PC-3 (cell line): ENCODE measurements around the gene ARMC5.

ENCODE experiments used
- EZH2 ChIP-seq: fragments of 300-600 bp; sonication (generic); IDR thresholded peaks from one replicate; pipeline ENCODE4 v1.6.1; 2017; ENCODE audit warnings: antibody characterized with exemption, mild to moderate bottlenecking, low read length; ENCODE audit not compliant: unreplicated experiment
- TF ChIP-seq, protein P1 (sequence below): fragments of 300-600 bp; sonication (generic); conservative IDR thresholded peaks from 2 replicates; pipeline ENCODE4 v1.5.1; 2017; ENCODE audit warnings: antibody characterized with exemption, low read depth, mild to moderate bottlenecking, low read length

DNA sequence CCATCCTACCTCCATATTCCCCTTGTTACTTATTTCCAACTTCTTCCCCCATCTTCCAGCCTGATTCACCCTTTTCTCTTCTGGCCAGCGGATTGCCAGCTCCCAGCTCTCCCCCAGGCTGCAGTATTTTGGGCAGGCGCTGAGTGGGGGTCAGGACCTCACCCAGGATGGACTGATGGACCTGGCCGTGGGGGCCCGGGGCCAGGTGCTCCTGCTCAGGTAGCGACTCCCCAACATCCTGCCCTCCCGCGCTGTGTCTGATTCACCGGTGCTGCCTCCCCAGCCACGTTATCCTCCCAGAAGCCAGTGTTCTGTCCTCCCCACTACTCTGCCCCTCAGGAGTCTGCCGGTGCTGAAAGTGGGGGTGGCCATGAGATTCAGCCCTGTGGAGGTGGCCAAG is 46.6 kb upstream of the ARMC5 start:
- TF ChIP-seq, protein P1, sequence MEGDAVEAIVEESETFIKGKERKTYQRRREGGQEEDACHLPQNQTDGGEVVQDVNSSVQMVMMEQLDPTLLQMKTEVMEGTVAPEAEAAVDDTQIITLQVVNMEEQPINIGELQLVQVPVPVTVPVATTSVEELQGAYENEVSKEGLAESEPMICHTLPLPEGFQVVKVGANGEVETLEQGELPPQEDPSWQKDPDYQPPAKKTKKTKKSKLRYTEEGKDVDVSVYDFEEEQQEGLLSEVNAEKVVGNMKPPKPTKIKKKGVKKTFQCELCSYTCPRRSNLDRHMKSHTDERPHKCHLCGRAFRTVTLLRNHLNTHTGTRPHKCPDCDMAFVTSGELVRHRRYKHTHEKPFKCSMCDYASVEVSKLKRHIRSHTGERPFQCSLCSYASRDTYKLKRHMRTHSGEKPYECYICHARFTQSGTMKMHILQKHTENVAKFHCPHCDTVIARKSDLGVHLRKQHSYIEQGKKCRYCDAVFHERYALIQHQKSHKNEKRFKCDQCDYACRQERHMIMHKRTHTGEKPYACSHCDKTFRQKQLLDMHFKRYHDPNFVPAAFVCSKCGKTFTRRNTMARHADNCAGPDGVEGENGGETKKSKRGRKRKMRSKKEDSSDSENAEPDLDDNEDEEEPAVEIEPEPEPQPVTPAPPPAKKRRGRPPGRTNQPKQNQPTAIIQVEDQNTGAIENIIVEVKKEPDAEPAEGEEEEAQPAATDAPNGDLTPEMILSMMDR: no peak
- TF ChIP-seq EZH2: no peak
